Subcutaneous abdominal adipose tissue (tissue), 5 donors: ENCODE measurements around the gene ZDHHC19.
"Not testable (repeated sequence)": the region's sequence is repeated elsewhere in the genome, so short reads cannot be mapped to it uniquely, and the experiment has no call there.

Experiments
- H3K27ac ChIP-seq: one replicate; pipeline ENCODE4 v1.7.0; 2013; ENCODE audit warnings: low read depth, mild to moderate bottlenecking, inconsistent platforms, low read length, moderate library complexity
- H3K27me3 ChIP-seq, 5 donors: one replicate each; pipeline ENCODE4 v1.7.0; 2013; ENCODE audit warnings: low read length in 5 of 5, inconsistent platforms in 1 of 5; ENCODE audit not compliant: control insufficient read depth in 5 of 5, insufficient read depth in 4 of 5
- H3K36me3 ChIP-seq, 5 donors: one replicate each; pipeline ENCODE4 v1.7.0; 2013; ENCODE audit warnings: low read length in 5 of 5; ENCODE audit not compliant: control insufficient read depth in 5 of 5, insufficient read depth in 5 of 5
- H3K4me1 ChIP-seq, 5 donors: one replicate each; pipeline ENCODE4 v1.7.0; 2013; ENCODE audit warnings: low read length in 5 of 5, mild to moderate bottlenecking in 3 of 5, moderate library complexity in 1 of 5; ENCODE audit not compliant: control insufficient read depth in 5 of 5, insufficient read depth in 5 of 5
- H3K4me3 ChIP-seq, 5 donors: one replicate each; pipeline ENCODE4 v1.7.0; 2013; ENCODE audit warnings: low read length in 5 of 5, low read depth in 1 of 5
- H3K9ac ChIP-seq, 5 donors: one replicate each; pipeline ENCODE4 v1.7.0; 2013; ENCODE audit warnings: low read length in 5 of 5, mild to moderate bottlenecking in 4 of 5, moderate library complexity in 3 of 5
- H3K9me3 ChIP-seq, 5 donors: one replicate each; pipeline ENCODE4 v1.7.0; 2013; ENCODE audit warnings: low read length in 5 of 5; ENCODE audit not compliant: control insufficient read depth in 5 of 5
- donor health status: healthy.
- donor health status: healthy.
- donor health status: healthy.
- donor health status: healthy.
- donor health status: healthy.

Gene ZDHHC19

DNA sequence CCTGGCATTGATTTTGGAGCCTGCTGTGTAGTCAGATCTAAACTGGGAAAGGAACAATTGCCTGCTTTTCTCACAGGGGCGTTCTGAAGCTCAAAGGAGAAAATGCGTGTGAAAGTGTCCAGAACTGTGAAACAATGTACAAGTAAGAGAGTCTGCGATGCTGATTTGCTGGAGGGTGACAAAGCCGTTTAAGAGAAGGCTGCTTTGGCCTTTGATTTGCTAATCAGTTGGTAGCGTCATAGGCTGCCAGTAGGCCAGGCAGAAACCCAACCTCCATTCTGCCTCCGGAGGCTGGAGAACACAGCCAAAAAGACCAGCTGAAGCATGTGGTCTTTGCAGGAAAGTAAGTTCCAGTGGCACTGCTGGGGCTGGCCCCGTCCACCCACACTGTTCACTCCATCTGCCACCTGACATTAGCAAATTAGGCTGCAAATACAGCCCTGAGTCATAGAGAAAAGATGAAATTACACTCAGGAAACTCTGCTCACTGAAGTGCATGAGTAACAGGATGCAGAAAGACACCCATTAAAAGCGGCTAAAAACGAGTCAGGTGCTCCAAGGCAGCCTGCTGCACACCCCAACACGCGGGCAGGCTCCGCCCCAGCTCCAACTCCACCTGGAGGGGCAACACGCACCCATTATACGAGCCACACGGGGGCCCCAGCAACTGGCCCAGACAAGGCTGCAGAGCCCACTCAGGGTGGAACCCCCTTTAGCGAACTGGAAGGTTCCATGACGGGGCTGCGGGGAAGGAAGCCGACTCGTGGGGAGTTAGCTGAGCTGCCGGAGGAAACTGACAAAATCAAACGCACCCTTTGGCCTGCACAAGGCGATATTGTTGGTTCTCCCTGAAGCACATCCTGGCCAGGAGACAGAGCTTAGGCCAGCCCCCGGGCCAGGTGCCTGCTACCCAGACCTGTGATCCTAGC, 31.6 kb downstream of the ZDHHC19 start:
- no peaks in the 10 kb centered on the region for H3K27me3 ChIP-seq
- H3K27ac ChIP-seq = no peak overlapping the region
- H3K4me1 ChIP-seq = peaks cover 0 to 21% (median 10%) of the 10 kb centered on the region in 5 donors
- no peaks in the 10 kb centered on the region for H3K36me3 ChIP-seq
- no peak overlapping the region for H3K4me3 ChIP-seq
- no peaks in the 10 kb centered on the region for H3K9me3 ChIP-seq
- H3K9ac ChIP-seq = peak overlapping the region in 1 of 5 donors; percentile 26

DNA sequence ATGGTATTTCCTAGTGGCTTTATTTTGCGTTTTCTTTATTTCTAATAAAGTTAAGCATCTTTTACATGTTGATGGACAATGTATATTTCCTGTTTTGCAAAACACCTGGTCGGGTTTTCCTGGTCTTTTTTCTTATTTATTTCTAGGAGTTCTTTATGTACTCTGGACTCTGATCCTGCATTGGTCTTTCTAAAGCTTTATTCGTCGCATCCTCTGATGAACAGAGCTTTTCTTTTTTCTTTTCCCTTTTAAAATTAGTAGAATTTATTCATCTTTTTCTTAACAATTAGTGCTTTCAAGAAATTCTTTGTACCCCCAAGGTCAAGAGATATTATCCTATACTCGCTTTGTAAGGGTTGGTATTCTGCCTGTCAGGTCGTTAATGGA, 32.2 kb downstream of the ZDHHC19 start:
- Histone ChIP-seq H3K9me3 (no peaks in the 10 kb centered on the region), H3K4me1 (peaks cover 0 to 25% (median 10%) of the 10 kb centered on the region in 5 donors), H3K4me3 (no peak overlapping the region), H3K27ac (no peak overlapping the region), H3K36me3 (no peaks in the 10 kb centered on the region), H3K27me3 (no peaks in the 10 kb centered on the region), H3K9ac (no peak overlapping the region)

DNA sequence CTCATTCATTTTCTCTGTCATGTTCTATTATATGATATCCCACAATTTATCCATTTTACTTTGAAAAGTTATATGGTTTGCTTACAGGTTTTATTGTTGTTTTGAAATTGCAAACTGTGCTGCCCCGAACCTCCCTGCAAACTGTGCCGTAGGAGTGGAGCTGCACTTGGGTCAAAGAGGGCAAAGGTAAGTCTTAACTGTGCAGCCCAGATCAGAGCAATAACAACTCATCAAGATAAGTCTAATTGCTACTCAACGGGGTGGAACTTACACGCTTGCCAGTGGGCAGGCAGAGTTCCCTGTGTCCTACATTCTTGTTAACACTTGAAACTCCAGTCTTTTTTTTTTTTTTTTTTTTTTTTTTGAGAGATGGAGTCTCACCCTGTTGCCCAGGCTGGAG, 33.2 kb downstream of the ZDHHC19 start:
- no peak overlapping the region for H3K9ac ChIP-seq
- H3K4me3 ChIP-seq = peak overlapping the region in 1 of 5 donors; percentile 25

DNA sequence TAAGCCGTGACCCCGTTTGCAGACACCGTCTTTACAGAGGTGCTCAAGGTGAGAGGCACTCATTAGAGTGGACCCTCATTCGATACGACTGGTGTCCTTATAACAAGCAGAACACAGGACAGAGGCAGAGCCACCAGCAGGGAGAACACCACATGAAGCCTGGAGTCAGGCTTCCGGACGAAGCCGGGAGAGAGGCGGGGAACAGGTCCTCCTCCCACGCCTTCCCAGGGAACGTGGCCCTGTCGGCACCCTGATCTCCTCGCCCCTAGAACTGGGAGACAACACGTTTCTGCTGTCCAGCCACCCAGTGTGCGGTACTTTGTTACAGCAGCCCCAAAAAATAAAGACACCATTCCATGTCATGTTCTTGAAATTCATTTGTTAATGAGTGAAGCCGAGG, 33.6 kb downstream of the ZDHHC19 start:
- no peaks in the 10 kb centered on the region for H3K27me3 ChIP-seq
- no peaks in the 10 kb centered on the region for H3K9me3 ChIP-seq
- peak overlapping the region in 1 of 5 donors; percentile 25 for H3K4me3 ChIP-seq
- H3K36me3 ChIP-seq = no peaks in the 10 kb centered on the region
- H3K4me1 ChIP-seq = peaks cover 0 to 25% (median 10%) of the 10 kb centered on the region in 5 donors
- H3K27ac ChIP-seq = no peak overlapping the region
- peak overlapping the region in 1 of 5 donors; percentile 19 for H3K9ac ChIP-seq

More for the DNA sequence above, 33.2 kb downstream of the ZDHHC19 start:
- H3K27ac ChIP-seq = no peak overlapping the region
- H3K36me3 ChIP-seq = no peaks in the 10 kb centered on the region
- no peaks in the 10 kb centered on the region for H3K9me3 ChIP-seq
- peaks cover 0 to 25% (median 10%) of the 10 kb centered on the region in 5 donors for H3K4me1 ChIP-seq
- no peaks in the 10 kb centered on the region for H3K27me3 ChIP-seq

DNA sequence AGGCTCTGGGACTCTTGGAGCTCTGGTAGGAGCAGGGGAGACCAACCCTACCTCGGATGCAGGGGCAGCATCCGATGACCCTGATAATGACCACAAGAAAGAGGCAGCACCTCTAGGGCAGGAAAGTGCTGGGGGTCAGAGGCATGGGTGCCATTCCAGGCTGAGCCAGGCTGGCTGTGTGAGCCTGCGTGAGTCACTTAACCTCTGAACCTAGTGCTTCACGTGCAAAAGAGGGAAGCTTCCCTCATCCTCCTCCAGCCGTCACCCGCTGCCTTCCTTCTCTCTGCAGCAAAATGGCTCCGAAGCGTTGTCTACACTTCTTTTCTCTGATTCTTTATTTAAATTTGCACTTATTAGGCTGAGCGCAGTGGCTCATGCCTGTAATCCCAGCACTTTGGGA, 35.5 kb downstream of the ZDHHC19 start:
- Histone ChIP-seq H3K27ac (no peak overlapping the region), H3K9ac (no peak overlapping the region), H3K4me3 (no peak overlapping the region), H3K4me1 (peaks cover 0 to 25% (median 10%) of the 10 kb centered on the region in 5 donors), H3K27me3 (no peaks in the 10 kb centered on the region), H3K9me3 (no peaks in the 10 kb centered on the region), H3K36me3 (no peaks in the 10 kb centered on the region)

DNA sequence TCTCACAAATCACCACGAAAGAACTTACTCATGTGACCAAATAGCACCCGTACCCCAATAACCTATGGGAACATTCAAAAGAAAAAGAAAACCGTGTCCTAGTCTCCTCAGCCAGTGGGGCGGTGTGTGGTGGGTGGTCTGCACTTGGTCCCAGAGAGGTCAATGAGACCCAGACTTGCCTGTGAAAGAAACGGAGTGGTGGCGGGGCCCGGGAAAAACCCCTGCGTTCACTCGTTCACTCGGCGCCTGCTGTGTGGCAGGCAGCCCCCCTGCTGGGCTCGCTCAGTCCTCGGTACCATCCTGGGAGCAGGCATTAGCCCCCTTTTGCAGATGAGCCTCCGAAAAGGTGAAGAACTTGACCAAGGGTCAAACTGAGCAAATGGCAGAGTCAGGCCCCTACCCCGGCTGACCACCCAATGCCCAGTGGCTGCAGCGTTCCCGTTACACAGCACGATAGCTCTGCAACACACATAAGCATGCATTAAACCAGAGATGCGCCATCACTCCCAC, 36.0 kb downstream of the ZDHHC19 start:
- Histone ChIP-seq H3K9ac (no peak overlapping the region), H3K9me3 (no peaks in the 10 kb centered on the region), H3K4me1 (peaks cover 0 to 25% (median 10%) of the 10 kb centered on the region in 5 donors), H3K4me3 (no peak overlapping the region), H3K36me3 (no peaks in the 10 kb centered on the region), H3K27ac (no peak overlapping the region), H3K27me3 (no peaks in the 10 kb centered on the region)

DNA sequence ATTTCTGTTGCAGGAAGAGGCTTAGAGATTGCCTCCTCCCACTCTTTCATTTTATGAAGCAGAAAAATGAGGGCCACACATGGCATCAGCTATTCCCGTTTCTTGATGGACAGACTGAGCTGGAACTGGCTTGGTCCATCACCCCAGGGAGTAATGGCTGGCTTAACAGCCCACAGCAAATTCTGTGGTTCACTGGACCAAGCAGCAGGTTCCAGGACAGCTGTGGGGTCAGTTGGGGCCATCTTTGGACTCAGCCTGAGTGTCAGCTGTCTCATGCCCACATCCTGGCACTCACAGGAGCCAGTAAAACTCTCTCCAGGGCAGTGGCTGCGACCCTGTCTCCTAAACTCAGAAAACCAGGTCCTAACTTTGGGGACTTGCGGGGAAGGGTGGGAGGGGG, 36.5 kb downstream of the ZDHHC19 start:
- Histone ChIP-seq H3K36me3 (no peaks in the 10 kb centered on the region), H3K9ac (no peak overlapping the region), H3K27me3 (no peaks in the 10 kb centered on the region), H3K27ac (no peak overlapping the region), H3K9me3 (no peaks in the 10 kb centered on the region), H3K4me1 (peaks cover 0 to 21% (median 5%) of the 10 kb centered on the region in 5 donors), H3K4me3 (no peak overlapping the region)

DNA sequence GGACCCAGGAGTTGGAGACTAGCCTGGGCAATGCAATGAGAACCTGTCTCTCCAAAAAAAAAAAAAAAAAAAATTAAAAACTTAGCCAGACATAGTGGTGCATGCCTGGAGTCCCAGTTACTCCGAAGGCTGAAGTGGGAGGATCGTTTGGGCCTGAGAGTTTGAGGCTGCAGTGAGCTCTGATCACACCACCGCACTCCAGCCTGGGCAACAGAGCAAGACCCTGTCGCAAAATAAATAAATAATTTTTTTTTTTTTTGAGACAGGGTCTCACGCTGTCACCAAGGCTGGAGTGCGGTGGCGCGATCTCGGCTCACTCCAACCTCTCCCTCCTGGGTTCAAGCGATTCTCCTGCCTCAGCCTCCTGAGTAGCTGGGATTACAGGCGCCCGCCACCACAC, 40.9 kb downstream of the ZDHHC19 start:
- H3K9ac ChIP-seq, H3K9me3 ChIP-seq, H3K27me3 ChIP-seq, H3K27ac ChIP-seq, H3K4me3 ChIP-seq, H3K36me3 ChIP-seq: not testable (repeated sequence)
- H3K4me1 ChIP-seq = peaks cover 0 to 13% (median 0%) of the 10 kb centered on the region in 5 donors

DNA sequence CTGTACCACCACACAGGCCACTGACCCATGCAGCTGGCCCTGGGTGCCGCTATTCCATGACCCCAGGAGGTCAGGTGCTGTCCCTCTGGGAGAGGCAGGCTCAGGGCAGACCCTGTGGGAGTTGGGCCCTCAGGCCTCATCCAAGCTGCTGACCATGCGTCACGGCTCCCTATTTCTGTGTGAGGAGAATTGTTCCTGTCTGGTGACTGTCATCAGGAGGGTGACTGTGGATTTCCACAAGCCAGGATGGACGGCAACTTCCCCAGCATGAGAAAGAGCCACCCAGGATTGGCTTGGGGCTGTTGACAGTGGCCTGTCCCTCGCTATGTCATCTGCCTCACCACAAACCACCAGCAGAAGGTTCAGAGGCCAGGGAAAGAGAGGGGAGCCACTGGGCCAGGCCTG, 41.4 kb downstream of the ZDHHC19 start:
- Histone ChIP-seq H3K36me3 (no peaks in the 10 kb centered on the region), H3K4me3 (no peak overlapping the region), H3K27me3 (no peaks in the 10 kb centered on the region), H3K27ac (no peak overlapping the region), H3K9ac (no peak overlapping the region), H3K9me3 (no peaks in the 10 kb centered on the region), H3K4me1 (peaks cover 0 to 13% (median 0%) of the 10 kb centered on the region in 5 donors)

DNA sequence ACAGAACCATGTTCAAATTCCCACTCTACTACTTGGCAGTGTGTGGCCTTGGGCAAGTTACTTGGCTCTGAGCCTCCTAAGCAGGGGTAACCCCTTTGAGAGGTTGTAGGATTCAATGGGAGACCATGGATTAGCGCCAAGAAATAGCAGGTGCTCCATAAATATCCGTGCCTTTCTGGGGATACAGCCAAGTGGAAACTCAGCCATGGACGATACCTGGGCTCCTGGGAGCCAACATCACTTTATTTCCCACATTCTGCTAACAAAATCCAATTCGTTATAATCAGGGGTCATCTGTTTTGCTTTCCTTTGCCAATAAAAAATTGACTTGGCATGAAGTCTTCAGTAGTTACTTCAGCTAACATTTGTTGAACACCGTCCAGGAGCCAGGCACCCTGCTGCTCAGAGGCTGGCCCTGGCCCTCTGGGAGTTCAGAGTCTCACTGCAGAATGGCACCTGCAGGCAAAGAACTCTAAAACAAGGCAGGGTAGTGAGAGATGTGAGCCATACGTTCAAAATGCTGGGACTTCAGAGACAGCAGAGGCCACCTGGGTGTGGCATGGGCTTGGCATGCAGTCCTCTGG, 42.3 kb downstream of the ZDHHC19 start:
- H3K36me3 ChIP-seq = no peaks in the 10 kb centered on the region
- no peak overlapping the region for H3K9ac ChIP-seq
- peaks cover 0 to 18% (median 5%) of the 10 kb centered on the region in 5 donors for H3K4me1 ChIP-seq
- no peak overlapping the region for H3K27ac ChIP-seq
- no peak overlapping the region for H3K4me3 ChIP-seq
- H3K9me3 ChIP-seq = no peaks in the 10 kb centered on the region
- no peaks in the 10 kb centered on the region for H3K27me3 ChIP-seq
